GM12878 (cell line): ENCODE measurements around the gene HDAC2. TPM values are rescaled to one million over a fixed set of nuclear protein-coding genes. Genes with fewer than 3 reads are reported as not detected.

Experiments
- ATAC-seq: fragments of 200-7000 bp; cut with Tn5 transposase; 3 replicates; pipeline ENCODE4 v1.9.1; 2020; ENCODE audit warnings: mild to moderate bottlenecking, moderate library complexity
- BruUV-seq: library from RNA; stranded (reverse); fragments of 400-500 nt; replicated peaks from 2 replicates; lab custom pipeline; 2021; lab: Mats Ljungman, UMichigan
- CTCF ChIA-PET: fragments of 300-600 bp; sonication (Branson Sonifier 250); formaldehyde crosslinking; extraction: SDS; loops from one replicate; lab custom pipeline; 2021; ENCODE audit warnings: inconsistent platforms; lab: Yijun Ruan, JAX
- POLR2A ChIA-PET: fragments of 350-600 bp; formaldehyde crosslinking; extraction: SDS; loops from one replicate; lab custom pipeline; 2021; ENCODE audit warnings: inconsistent platforms; lab: Charles Lee
- RAD21 ChIA-PET: fragments of 300-600 bp; sonication (Branson Sonifier 250); formaldehyde crosslinking; loops from one replicate; lab custom pipeline; 2023; ENCODE audit warnings: antibody characterized with exemption; ENCODE audit not compliant: unreplicated experiment; lab: Charles Lee
- SMC1A ChIA-PET: fragments of 300-600 bp; sonication (Branson Sonifier 250); formaldehyde crosslinking; loops from one replicate; lab custom pipeline; 2023; ENCODE audit not compliant: unreplicated experiment, uncharacterized antibody; lab: Charles Lee
- DNase-seq: peaks from one replicate; pipeline ENCODE4 v3.0.0-alpha.2; 2011; ENCODE audit warnings: low read depth, low spot score
- FAIRE-seq: peaks from 3 replicates; lab custom pipeline; 2011; peaks lifted over from hg19 to GRCh38; lab: Jason Lieb, UNC
- H2AFZ ChIP-seq: 2 replicates; pipeline ENCODE4 v1.6.0; 2011; ENCODE audit warnings: low read depth, low read length, control low read depth; ENCODE audit not compliant: control insufficient read depth
- H3K27ac ChIP-seq: 2 replicates; pipeline ENCODE4 v1.5.1; 2011; ENCODE audit warnings: control low read depth; ENCODE audit not compliant: control insufficient read depth, insufficient read depth
- H3K27me3 ChIP-seq, 2 experiments: replicated peaks in 1 of 2; 2 replicates each; pipeline versions ENCODE4 v1.6.0 to v1.6.1; 2011; ENCODE audit warnings: low read length in 1 of 2; ENCODE audit not compliant: control insufficient read depth in 2 of 2, insufficient read depth in 2 of 2
- H3K36me3 ChIP-seq, 2 experiments: 2 replicates each; pipeline ENCODE4 v1.5.1; 2011; ENCODE audit warnings: low read length in 1 of 2; ENCODE audit not compliant: control insufficient read depth in 2 of 2, insufficient read depth in 2 of 2
- H3K4me1 ChIP-seq: 2 replicates; pipeline ENCODE4 v1.6.1; 2011; ENCODE audit warnings: mild to moderate bottlenecking, low read length, moderate library complexity, mixed read lengths; ENCODE audit not compliant: control insufficient read depth, insufficient read depth
- H3K4me2 ChIP-seq: 2 replicates; pipeline ENCODE4 v1.6.0; 2011; ENCODE audit warnings: control low read depth; ENCODE audit not compliant: control insufficient read depth, insufficient read depth
- H3K4me3 ChIP-seq: fragments of 200-600 bp; sonication (generic); 2 replicates; pipeline ENCODE4 v1.5.1; 2016
- H3K79me2 ChIP-seq: 2 replicates; pipeline ENCODE4 v1.6.0; 2011; ENCODE audit warnings: low read length; ENCODE audit not compliant: control insufficient read depth, insufficient read depth
- H3K9ac ChIP-seq: 2 replicates; pipeline ENCODE4 v1.8.0; 2011; ENCODE audit warnings: low read length, control low read depth, mixed read lengths; ENCODE audit not compliant: control insufficient read depth, insufficient read depth
- H3K9me3 ChIP-seq: replicated peaks from 3 replicates; pipeline ENCODE4 v1.5.1; 2011; ENCODE audit warnings: mild to moderate bottlenecking, low read length; ENCODE audit not compliant: control insufficient read depth, insufficient read depth
- H4K20me1 ChIP-seq: 2 replicates; pipeline ENCODE4 v1.6.0; 2011; ENCODE audit not compliant: control insufficient read depth, insufficient read depth
- BCL11A ChIP-seq: IDR thresholded peaks from 2 replicates; pipeline ENCODE4 v1.6.1; 2011; ENCODE audit warnings: low read depth, low read length
- BRCA1 ChIP-seq: IDR thresholded peaks from 2 replicates; pipeline ENCODE4 v1.6.1; 2011; ENCODE audit warnings: low read depth, low read length, improper control_type of control experiment
- CBX5 ChIP-seq: sonication (generic); IDR thresholded peaks from 2 replicates; pipeline ENCODE4 v1.6.1; 2016; ENCODE audit warnings: low read depth, moderate library complexity, mild to moderate bottlenecking, inconsistent platforms
- DPF2 ChIP-seq: fragments of 450-650 bp; IDR thresholded peaks from 2 replicates; pipeline ENCODE4 v1.6.1; 2017; ENCODE audit warnings: mild to moderate bottlenecking
- EED ChIP-seq: sonication (generic); IDR thresholded peaks from 2 replicates; pipeline ENCODE4 v1.6.1; 2016; ENCODE audit warnings: antibody characterized with exemption, low read depth
- FOS ChIP-seq: IDR thresholded peaks from 3 replicates; pipeline ENCODE4 v1.6.1; 2011; ENCODE audit warnings: borderline replicate concordance; ENCODE audit not compliant: insufficient read length; ENCODE audit errors: extremely low read depth
- GABPA ChIP-seq: IDR thresholded peaks from 2 replicates; pipeline ENCODE4 v1.6.1; 2014; ENCODE audit warnings: antibody characterized with exemption, low read depth, mild to moderate bottlenecking, inconsistent platforms
- HDAC6 ChIP-seq: fragments of 200-600 bp; sonication (generic); IDR thresholded peaks from one replicate; pipeline ENCODE4 v1.8.0; 2017; ENCODE audit warnings: antibody characterized with exemption; ENCODE audit not compliant: unreplicated experiment
- IKZF1 ChIP-seq: fragments of 450-650 bp; conservative IDR thresholded peaks from 2 replicates; pipeline ENCODE4 v1.6.1; 2017; ENCODE audit warnings: antibody characterized with exemption, mild to moderate bottlenecking
- MXI1 ChIP-seq: fragments of 150-350 bp; IDR thresholded peaks from 2 replicates; pipeline ENCODE4 v1.6.1; 2011; ENCODE audit warnings: low read depth, mild to moderate bottlenecking, inconsistent platforms, low read length, improper control_type of control experiment
- ZNF217 ChIP-seq: fragments of 450-650 bp; IDR thresholded peaks from 2 replicates; pipeline ENCODE4 v1.6.1; 2017; ENCODE audit warnings: antibody characterized with exemption, mild to moderate bottlenecking
- ZNF384 ChIP-seq: IDR thresholded peaks from 2 replicates; pipeline ENCODE4 v1.6.1; 2012; ENCODE audit warnings: low read depth, mild to moderate bottlenecking, low read length, improper control_type of control experiment, borderline replicate concordance
- WGBS: methylation state at CpG from one replicate; pipeline ENCODE4 v1.1.6; 2016; ENCODE audit warnings: low lambda C conversion rate; ENCODE audit not compliant: insufficient replicate concordance, insufficient coverage; ENCODE audit errors: missing lambda C conversion rate; 5-methylcytosine and 5-hydroxymethylcytosine counted together
- in situ Hi-C: fragments of 300-500 bp; cut with MboI; formaldehyde crosslinking; loops from 9 replicates; pipeline ENCODE4 v1.14.3; 2018; ENCODE audit warnings: mixed read lengths
- intact Hi-C: fragments of 100-400 bp; cut with micrococcal nuclease; formaldehyde crosslinking; loops from one replicate; pipeline ENCODE4 v1.14.2; 2022; ENCODE audit not compliant: unreplicated experiment
- polyA plus RNA-seq, 11 experiments: library from polyadenylated mRNA; depleted of rRNA in 4 of 11; unstranded in 6 of 11; stranded (reverse) in 5 of 11; fragments of >200 nt; fragmentation: Nextera tagmentation in 4 of 11; fragmentation: Illumina TruSeq in 1 of 11; extraction: Ambion mirVana in 4 of 11; extraction: Trizol in 1 of 11; gene quantifications; 1 replicate in 1 of 11; 2 replicates in 10 of 11; pipeline versions ENCODE4 v1.2.1 to v1.2.3, GENCODE V29; 2011 to 2016; ENCODE audit warnings: inconsistent platforms in 2 of 11, missing spikeins in 2 of 11, low read depth in 1 of 11
- total RNA-seq, 4 experiments: library from RNA; depleted of rRNA in 3 of 4; stranded (reverse); fragments of >200 nt in 3 of 4; fragmentation: Illumina TruSeq in 1 of 4; extraction: Trizol in 1 of 4; gene quantifications; 2 replicates each; pipeline versions ENCODE4 v1.2.1 to v1.2.3, GENCODE V29; 2013 to 2021
- TF ChIP-seq, protein P1 (sequence below): IDR thresholded peaks from 2 replicates; pipeline ENCODE4 v1.6.1; 2012; ENCODE audit warnings: low read depth, low read length, improper control_type of control experiment
- TF ChIP-seq, protein P2 (sequence below): fragments of 450-650 bp; IDR thresholded peaks from 2 replicates; pipeline ENCODE4 v1.6.1; 2018; ENCODE audit warnings: borderline replicate concordance, mild to moderate bottlenecking; ENCODE audit not compliant: partially characterized antibody
- TF ChIP-seq, protein P3 (sequence below): IDR thresholded peaks from 2 replicates; pipeline ENCODE4 v1.6.1; 2012; ENCODE audit warnings: improper control_type of control experiment, low read depth, low read length; ENCODE audit not compliant: insufficient replicate concordance

Gene HDAC2
- total and polyA plus RNA-seq, 10 of the 15 experiments (the other 5 are each of a cell fraction or from before 2014, with no cell fraction given) = 40.4 to 210 (median 114) TPM

- TF ChIP-seq, protein P1, sequence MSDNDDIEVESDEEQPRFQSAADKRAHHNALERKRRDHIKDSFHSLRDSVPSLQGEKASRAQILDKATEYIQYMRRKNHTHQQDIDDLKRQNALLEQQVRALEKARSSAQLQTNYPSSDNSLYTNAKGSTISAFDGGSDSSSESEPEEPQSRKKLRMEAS = no peak
- TF ChIP-seq HDAC6 (no peak), MXI1 (no peak), EED (no peak), GABPA (no peak)
- TF ChIP-seq, protein P2, sequence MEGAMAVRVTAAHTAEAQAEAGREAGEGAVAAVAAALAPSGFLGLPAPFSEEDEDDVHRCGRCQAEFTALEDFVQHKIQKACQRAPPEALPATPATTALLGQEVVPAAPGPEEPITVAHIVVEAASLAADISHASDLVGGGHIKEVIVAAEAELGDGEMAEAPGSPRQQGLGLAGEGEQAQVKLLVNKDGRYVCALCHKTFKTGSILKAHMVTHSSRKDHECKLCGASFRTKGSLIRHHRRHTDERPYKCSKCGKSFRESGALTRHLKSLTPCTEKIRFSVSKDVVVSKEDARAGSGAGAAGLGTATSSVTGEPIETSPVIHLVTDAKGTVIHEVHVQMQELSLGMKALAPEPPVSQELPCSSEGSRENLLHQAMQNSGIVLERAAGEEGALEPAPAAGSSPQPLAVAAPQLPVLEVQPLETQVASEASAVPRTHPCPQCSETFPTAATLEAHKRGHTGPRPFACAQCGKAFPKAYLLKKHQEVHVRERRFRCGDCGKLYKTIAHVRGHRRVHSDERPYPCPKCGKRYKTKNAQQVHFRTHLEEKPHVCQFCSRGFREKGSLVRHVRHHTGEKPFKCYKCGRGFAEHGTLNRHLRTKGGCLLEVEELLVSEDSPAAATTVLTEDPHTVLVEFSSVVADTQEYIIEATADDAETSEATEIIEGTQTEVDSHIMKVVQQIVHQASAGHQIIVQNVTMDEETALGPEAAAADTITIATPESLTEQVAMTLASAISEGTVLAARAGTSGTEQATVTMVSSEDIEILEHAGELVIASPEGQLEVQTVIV = no peak
These were observed 69.5 kb downstream of the HDAC2 start (continued) for GRCh38 chr6:113901482-113901881.

- no peak overlapping the region for H3K4me2 ChIP-seq
- H3K9me3 ChIP-seq = no peaks in the 10 kb centered on the region
- POLR2A ChIA-PET = no interaction called here
- H3K79me2 ChIP-seq = no peaks in the 10 kb centered on the region
- TF ChIP-seq CBX5 (no peak), FOS (no peak), ZNF384 (no peak), DPF2 (no peak), BCL11A (no peak), IKZF1 (no peak), ZNF217 (no peak), BRCA1 (no peak)
- TF ChIP-seq, protein P3, sequence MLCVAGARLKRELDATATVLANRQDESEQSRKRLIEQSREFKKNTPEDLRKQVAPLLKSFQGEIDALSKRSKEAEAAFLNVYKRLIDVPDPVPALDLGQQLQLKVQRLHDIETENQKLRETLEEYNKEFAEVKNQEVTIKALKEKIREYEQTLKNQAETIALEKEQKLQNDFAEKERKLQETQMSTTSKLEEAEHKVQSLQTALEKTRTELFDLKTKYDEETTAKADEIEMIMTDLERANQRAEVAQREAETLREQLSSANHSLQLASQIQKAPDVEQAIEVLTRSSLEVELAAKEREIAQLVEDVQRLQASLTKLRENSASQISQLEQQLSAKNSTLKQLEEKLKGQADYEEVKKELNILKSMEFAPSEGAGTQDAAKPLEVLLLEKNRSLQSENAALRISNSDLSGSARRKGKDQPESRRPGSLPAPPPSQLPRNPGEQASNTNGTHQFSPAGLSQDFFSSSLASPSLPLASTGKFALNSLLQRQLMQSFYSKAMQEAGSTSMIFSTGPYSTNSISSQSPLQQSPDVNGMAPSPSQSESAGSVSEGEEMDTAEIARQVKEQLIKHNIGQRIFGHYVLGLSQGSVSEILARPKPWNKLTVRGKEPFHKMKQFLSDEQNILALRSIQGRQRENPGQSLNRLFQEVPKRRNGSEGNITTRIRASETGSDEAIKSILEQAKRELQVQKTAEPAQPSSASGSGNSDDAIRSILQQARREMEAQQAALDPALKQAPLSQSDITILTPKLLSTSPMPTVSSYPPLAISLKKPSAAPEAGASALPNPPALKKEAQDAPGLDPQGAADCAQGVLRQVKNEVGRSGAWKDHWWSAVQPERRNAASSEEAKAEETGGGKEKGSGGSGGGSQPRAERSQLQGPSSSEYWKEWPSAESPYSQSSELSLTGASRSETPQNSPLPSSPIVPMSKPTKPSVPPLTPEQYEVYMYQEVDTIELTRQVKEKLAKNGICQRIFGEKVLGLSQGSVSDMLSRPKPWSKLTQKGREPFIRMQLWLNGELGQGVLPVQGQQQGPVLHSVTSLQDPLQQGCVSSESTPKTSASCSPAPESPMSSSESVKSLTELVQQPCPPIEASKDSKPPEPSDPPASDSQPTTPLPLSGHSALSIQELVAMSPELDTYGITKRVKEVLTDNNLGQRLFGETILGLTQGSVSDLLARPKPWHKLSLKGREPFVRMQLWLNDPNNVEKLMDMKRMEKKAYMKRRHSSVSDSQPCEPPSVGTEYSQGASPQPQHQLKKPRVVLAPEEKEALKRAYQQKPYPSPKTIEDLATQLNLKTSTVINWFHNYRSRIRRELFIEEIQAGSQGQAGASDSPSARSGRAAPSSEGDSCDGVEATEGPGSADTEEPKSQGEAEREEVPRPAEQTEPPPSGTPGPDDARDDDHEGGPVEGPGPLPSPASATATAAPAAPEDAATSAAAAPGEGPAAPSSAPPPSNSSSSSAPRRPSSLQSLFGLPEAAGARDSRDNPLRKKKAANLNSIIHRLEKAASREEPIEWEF = no peak
- TF ChIP-seq, all 136 proteins: peak for 0
- ATAC-seq (no peak), FAIRE-seq (no peak), DNase-seq (no peak)
- Histone ChIP-seq H3K27me3 (no peaks in the 10 kb centered on the region), H3K4me1 (no peaks in the 10 kb centered on the region), H3K4me3 (no peak overlapping the region), H3K9ac (no peak overlapping the region), H3K36me3 (no peaks in the 10 kb centered on the region), H2AFZ (no peak overlapping the region), H4K20me1 (no peaks in the 10 kb centered on the region), H3K27ac (no peak overlapping the region)
- WGBS = 45% methylated on average over 5 of the region's 6 CpGs
- ChIA-PET SMC1A (interaction anchor here (0.9 to 1.1 kb wide), 2 partner anchors 423 to 588 kb away, joined by 3 read pairs; no protein-coding TSS in a partner anchor), CTCF (interaction anchor here (1.5 kb wide), 1 partner anchor 12 kb away, joined by 5 read pairs; no protein-coding TSS in a partner anchor), RAD21 (no interaction called here)
- intact Hi-C loops = no loop called here
- BruUV-seq = no TSS peak
- in situ Hi-C loops = no loop called here
These were observed 76.0 kb downstream of the HDAC2 start for GRCh38 chr6:113894712-113895674.
